GM18526 (cell line): ENCODE data around the gene PLPP7.

ENCODE experiments used
- POLR2A ChIP-seq: IDR thresholded peaks from 3 replicates; pipeline ENCODE4 v1.6.1; 2011; ENCODE audit not compliant: insufficient read length; ENCODE audit errors: extremely low read depth

Gene PLPP7

DNA sequence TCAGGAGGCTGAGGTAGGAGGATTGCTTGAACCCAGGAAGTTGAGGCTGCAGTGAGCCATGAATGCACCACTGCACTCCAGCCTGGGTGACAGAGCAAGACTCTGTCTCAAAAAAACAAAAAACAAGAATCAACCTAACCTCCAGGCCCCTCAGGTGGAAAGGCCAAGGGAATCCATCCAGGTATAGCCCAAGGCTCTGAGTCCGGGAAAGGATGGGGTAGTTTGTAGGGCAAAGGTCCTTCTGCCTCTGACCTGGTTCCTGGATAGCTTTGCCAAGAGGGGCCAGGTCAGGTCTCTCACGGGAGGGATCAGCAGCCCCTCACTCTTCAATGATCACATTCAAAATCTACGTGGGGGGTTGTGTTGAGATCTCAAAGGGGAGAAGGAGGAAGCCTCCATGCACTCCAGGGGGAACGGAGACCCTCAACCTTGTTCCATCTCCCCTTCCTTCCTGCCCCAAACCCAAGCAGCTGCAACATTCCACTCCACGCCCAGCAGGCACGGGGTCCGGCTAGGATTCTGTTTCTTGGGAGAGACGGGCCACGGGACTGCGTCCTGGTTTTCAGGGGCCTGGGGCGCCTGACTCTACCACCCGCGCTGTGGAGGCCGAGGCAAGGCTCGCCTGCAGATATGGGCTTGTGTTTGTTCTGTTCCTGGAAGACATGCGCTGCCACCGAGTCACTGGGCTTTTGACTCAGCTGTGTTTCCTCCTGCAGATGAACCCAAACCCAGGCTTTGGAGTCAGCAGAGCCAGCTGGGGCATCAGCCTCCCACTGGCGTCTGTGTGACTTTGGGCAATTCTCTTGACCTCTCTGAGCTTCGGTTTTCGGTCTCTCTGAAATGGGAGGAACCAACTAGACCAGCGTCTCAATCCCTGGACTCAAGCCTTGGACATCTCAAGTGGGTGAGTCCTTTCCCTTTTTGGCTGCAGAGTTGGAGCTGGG is 35.5 kb downstream of the PLPP7 start:
- no peak for TF ChIP-seq POLR2A

GRCh38 chr9:131329241-131329641 is 39.7 kb downstream of the PLPP7 start:
- no peak for TF ChIP-seq POLR2A

GRCh38 chr9:131330814-131331600 is 41.5 kb downstream of the PLPP7 start:
- no peak for TF ChIP-seq POLR2A

GRCh38 chr9:131333771-131334628 is 44.5 kb downstream of the PLPP7 start:
- TF ChIP-seq POLR2A, result no peak

DNA sequence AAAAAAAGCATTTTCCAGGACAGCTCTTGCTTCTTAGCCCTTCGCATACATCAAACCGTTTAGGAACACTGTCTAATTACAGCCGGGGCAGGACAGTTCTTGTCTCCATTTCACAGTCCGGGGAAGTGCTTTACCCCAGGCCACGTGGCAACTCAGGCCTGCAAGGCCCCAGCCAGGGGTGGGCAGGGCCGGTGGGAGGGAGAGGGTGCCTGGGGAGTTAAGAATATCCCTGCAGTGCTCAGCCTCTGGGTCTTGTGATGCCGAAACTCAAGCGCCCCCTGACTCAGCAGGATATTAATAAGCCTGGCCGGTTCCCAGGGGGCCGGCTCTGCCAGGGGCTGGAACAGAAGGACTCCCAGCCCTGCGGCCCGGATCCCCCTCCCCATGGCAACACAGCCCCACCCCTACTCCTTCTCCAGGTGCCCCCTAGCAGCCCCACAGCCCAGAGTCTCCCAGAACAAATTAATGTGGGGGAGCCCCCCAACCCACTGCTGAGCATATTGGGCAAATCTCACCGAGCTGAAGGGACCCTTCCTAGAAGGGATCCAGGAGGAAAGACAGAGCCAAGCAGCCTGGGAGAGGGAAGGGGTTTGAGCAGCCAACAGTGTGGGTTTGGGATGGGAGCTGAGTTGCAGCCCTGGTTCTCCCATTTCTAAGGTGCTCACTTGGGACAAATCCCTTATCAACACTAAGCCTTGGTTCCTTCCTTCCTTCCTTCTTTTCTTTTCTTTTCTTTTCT is 45.3 kb downstream of the PLPP7 start:
- no peak for TF ChIP-seq POLR2A

- no peak for TF ChIP-seq POLR2A
Measured at GRCh38 chr9:131335368-131335755, 45.8 kb downstream of the PLPP7 start.

DNA sequence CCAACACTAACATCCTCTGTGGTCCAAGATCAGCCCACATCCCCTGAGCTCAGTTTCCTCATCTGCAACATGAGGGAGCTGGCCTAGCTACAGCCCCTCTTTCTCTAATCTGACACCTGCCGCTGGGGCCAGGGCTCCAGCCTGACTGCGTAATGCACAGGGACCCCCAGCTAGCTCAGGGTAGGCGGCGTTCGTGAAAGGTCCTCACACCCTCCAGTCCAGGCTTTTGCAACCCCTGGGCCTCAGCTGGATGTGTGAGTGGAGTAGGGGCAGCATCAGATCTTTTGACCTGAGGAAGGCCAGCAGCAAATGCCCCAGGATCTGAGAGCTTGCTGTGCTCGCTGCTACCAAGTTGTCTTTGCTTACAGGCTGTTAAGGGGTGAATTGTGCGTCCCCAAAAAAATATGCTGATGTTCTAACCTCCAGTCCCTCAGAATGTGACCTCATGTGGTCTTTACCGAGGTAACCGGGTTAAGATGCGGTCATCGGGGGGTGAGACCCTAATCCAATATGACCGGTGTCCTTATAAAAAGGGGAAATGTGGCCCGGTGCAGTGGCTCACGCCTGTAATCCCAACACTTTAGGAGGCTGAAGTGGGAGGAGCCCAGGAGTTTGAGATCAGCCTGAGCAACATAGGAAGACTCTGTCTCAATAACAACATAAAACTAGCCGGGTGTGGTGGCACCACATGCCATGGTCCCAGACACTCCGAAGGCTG is 47.8 kb downstream of the PLPP7 start:
- no peak for TF ChIP-seq POLR2A

GRCh38 chr9:131346559-131346958 is 57.0 kb downstream of the PLPP7 start:
- no peak for TF ChIP-seq POLR2A

GRCh38 chr9:131347376-131348020 is 58.0 kb downstream of the PLPP7 start:
- TF ChIP-seq POLR2A, result no peak

- no peak for TF ChIP-seq POLR2A
Measured at GRCh38 chr9:131348631-131349521, 59.4 kb downstream of the PLPP7 start.

- TF ChIP-seq POLR2A, result no peak
Measured at GRCh38 chr9:131349522-131349880, 60.0 kb downstream of the PLPP7 start.

GRCh38 chr9:131349881-131350563 is 60.5 kb downstream of the PLPP7 start:
- TF ChIP-seq POLR2A, result no peak
